Ishikawa (cell line): ENCODE data around the gene FBXO10.
A peak's percentile ranks its signal among the peaks of the same experiment; 100 is the strongest.

Source experiments
- CEBPB ChIP-seq: IDR thresholded peaks from 2 replicates; pipeline ENCODE4 v1.6.1; 2012
- CREB1 ChIP-seq: IDR thresholded peaks from 2 replicates; pipeline ENCODE4 v1.6.1; 2012; ENCODE audit warnings: low read depth
- EGR1 ChIP-seq: IDR thresholded peaks from 2 replicates; pipeline ENCODE4 v1.6.1; 2012
- EP300 ChIP-seq: IDR thresholded peaks from 2 replicates; pipeline ENCODE4 v1.6.1; 2012; ENCODE audit warnings: borderline replicate concordance
- FOXM1 ChIP-seq: IDR thresholded peaks from 2 replicates; pipeline ENCODE4 v1.6.1; 2012; ENCODE audit warnings: low read depth, borderline replicate concordance
- NFIC ChIP-seq: IDR thresholded peaks from 2 replicates; pipeline ENCODE4 v1.6.1; 2012
- RAD21 ChIP-seq: IDR thresholded peaks from 2 replicates; pipeline ENCODE4 v1.6.1; 2012; ENCODE audit warnings: low read depth
- TAF1 ChIP-seq: IDR thresholded peaks from 2 replicates; pipeline ENCODE4 v1.6.1; 2012; ENCODE audit warnings: low read depth, mild to moderate bottlenecking
- TCF12 ChIP-seq: IDR thresholded peaks from 2 replicates; pipeline ENCODE4 v1.6.1; 2012; ENCODE audit warnings: low read depth
- TEAD4 ChIP-seq: IDR thresholded peaks from 2 replicates; pipeline ENCODE4 v1.6.1; 2012
- YY1 ChIP-seq: IDR thresholded peaks from 2 replicates; pipeline ENCODE4 v1.6.1; 2012; ENCODE audit warnings: low read depth
- ZBTB7A ChIP-seq: IDR thresholded peaks from 2 replicates; pipeline ENCODE4 v1.6.1; 2012; ENCODE audit warnings: low read depth
- TF ChIP-seq, protein P1 (sequence below): IDR thresholded peaks from 2 replicates; pipeline ENCODE4 v1.6.1; 2012; ENCODE audit warnings: low read depth, mild to moderate bottlenecking
- TF ChIP-seq, protein P2 (sequence below): IDR thresholded peaks from 2 replicates; pipeline ENCODE4 v1.6.1; 2012
- TF ChIP-seq, protein P3 (sequence below): IDR thresholded peaks from 2 replicates; pipeline ENCODE4 v1.6.1; 2012

FBXO10 gene

DNA sequence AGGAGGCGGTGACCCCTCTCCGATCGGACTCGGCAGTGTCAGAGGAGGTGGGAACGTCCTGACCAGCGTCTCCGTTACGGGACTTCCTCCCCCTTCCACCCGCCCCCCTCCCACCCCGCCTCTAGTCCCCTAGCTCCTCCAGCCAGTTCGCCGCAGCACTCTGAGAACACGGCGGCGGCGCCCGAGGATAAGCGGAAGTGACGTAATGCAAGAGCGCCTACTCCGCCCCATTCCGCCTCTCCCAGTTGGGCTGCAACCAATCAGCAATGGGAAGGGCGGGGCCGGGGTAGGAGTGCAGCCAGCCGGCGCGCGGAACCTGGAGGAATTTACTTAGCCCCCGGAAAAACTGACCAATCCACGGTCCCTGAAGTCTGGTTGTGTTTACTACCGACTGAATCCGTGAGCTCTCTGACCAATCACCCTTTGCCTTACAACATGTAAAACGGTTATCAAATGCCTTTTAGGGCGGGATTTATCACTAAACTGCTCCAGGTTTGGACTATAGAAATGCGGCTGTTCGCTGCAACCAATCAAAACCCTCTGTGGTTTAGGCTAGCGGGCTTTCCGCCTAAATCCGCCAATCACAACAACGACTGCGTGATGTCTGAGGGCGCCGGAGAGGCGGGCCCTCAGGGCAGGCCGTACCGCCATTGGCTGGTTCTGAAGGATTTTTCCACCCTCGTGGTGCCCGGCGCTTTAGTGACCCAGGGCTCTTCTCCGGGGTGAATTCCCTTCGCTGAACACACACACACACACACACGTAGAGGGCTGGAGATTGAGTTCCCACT lies 110.7 kb downstream of the FBXO10 start, which contains the start of gene ZBTB5:
ZBTB5 (minus strand) TSS at position 202 of the 788 bp plus-strand sequence. CDS start 22,899 bp downstream, outside the sequence.
- TF ChIP-seq, protein P1, sequence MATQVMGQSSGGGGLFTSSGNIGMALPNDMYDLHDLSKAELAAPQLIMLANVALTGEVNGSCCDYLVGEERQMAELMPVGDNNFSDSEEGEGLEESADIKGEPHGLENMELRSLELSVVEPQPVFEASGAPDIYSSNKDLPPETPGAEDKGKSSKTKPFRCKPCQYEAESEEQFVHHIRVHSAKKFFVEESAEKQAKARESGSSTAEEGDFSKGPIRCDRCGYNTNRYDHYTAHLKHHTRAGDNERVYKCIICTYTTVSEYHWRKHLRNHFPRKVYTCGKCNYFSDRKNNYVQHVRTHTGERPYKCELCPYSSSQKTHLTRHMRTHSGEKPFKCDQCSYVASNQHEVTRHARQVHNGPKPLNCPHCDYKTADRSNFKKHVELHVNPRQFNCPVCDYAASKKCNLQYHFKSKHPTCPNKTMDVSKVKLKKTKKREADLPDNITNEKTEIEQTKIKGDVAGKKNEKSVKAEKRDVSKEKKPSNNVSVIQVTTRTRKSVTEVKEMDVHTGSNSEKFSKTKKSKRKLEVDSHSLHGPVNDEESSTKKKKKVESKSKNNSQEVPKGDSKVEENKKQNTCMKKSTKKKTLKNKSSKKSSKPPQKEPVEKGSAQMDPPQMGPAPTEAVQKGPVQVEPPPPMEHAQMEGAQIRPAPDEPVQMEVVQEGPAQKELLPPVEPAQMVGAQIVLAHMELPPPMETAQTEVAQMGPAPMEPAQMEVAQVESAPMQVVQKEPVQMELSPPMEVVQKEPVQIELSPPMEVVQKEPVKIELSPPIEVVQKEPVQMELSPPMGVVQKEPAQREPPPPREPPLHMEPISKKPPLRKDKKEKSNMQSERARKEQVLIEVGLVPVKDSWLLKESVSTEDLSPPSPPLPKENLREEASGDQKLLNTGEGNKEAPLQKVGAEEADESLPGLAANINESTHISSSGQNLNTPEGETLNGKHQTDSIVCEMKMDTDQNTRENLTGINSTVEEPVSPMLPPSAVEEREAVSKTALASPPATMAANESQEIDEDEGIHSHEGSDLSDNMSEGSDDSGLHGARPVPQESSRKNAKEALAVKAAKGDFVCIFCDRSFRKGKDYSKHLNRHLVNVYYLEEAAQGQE, result no peak
- TF ChIP-seq, protein P2, sequence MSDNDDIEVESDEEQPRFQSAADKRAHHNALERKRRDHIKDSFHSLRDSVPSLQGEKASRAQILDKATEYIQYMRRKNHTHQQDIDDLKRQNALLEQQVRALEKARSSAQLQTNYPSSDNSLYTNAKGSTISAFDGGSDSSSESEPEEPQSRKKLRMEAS, result peak; percentile 80
- 0 out of 2 replicates have a peak, but pooled peaks have one; percentile 22 for TF ChIP-seq NFIC
- no peak for TF ChIP-seq RAD21
- TF ChIP-seq FOXM1, result peak; percentile 84
- TF ChIP-seq EP300, result no peak
- 0 out of 2 replicates have a peak, but pooled peaks have one; percentile 28 for TF ChIP-seq YY1
- TF ChIP-seq TCF12, result 0 out of 2 replicates have a peak, but pooled peaks have one; percentile 7
- TF ChIP-seq TAF1, result peak; percentile 42; the same call in 1 of the 2 replicates
- TF ChIP-seq, protein P3, sequence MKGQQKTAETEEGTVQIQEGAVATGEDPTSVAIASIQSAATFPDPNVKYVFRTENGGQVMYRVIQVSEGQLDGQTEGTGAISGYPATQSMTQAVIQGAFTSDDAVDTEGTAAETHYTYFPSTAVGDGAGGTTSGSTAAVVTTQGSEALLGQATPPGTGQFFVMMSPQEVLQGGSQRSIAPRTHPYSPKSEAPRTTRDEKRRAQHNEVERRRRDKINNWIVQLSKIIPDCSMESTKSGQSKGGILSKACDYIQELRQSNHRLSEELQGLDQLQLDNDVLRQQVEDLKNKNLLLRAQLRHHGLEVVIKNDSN, result peak; percentile 47
- no peak for TF ChIP-seq CEBPB
- no peak for TF ChIP-seq EGR1
- TF ChIP-seq CREB1, result peak; percentile 79
- TF ChIP-seq ZBTB7A, result no peak
- TF ChIP-seq TEAD4, result no peak; the same call in 1 of the 2 replicates

DNA sequence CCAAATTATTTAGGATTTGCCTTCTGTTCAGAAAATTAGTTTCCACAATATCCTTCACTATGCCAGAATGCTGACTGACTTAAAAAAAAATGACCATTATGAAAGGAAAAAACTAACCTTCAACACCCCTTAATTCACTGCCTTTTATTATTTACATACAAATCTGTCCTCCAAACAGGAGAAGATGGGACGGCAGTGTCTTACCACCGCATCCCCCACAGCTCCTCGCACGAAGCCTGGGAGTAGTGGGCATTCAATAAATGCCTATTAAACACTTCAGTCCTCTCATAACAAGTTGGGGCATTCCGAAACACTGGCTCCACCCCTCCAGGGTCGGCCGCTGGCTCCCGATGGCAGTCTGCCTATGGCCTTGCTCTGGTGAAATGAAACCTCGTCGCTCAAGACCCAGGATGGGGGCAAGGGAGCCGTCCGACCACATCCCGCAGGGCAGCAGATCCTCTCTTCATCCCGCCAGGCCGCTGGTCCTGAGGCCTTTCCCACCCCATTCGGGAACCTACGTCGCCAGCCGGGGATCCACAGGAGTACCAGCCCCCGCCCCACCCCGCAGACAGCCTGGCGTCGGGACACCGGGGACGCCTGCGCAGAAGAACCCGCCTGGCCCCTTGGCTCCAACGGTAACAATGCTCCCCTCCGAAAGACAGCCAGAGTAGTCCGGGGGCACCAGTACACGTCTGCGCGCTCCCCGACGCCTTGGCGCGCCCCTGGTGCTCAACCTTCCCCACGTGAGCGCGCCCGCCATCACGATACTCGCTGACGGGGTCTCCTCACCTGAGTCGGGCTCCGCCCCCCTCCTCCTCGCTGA lies 111.5 kb downstream of the FBXO10 start:
- TF ChIP-seq EGR1, result no peak
- TF ChIP-seq, protein P3, result peak; percentile 75
- TF ChIP-seq EP300, result 0 out of 2 replicates have a peak, but pooled peaks have one; percentile 31
- peak; percentile 72; the same call in 1 of the 2 replicates for TF ChIP-seq YY1
- TF ChIP-seq, protein P1, result no peak
- 0 out of 2 replicates have a peak, but pooled peaks have one; percentile 31 for TF ChIP-seq CREB1
- TF ChIP-seq, protein P2, result peak; percentile 90
- TF ChIP-seq TAF1, result peak; percentile 55

DNA sequence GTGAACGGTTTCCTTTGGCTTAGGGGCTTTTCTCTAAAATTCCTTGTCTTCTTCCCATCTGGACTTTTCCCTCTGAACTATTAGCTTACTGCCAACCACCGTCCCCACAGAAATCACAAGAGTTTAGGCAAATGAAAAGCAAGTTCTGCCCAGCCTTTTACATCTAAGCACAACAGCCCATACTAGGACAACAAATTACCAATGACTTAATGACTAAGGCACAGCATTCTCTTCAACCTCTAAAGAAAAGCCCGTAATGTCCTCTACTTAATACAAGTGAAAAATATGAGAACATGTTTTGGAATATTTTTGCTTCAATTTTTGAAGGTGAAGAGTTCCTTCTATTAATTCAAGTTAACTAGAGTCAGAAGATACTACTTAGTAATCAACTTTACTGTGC lies 112.2 kb downstream of the FBXO10 start:
- TF ChIP-seq EGR1 (no peak), TCF12 (no peak), YY1 (no peak), EP300 (no peak), TEAD4 (no peak), RAD21 (no peak), NFIC (no peak)
- TF ChIP-seq, protein P3, result no peak
- TF ChIP-seq, protein P1, result no peak
